Measurements from ENCODE around the gene RNF208.
A peak's percentile ranks its signal among the peaks of the same experiment; 100 is the strongest.

The RNF208 gene

GRCh38 chr9:137189297-137190295 is 32.4 kb downstream of the RNF208 start:
- no peak for DNase-seq

DNA sequence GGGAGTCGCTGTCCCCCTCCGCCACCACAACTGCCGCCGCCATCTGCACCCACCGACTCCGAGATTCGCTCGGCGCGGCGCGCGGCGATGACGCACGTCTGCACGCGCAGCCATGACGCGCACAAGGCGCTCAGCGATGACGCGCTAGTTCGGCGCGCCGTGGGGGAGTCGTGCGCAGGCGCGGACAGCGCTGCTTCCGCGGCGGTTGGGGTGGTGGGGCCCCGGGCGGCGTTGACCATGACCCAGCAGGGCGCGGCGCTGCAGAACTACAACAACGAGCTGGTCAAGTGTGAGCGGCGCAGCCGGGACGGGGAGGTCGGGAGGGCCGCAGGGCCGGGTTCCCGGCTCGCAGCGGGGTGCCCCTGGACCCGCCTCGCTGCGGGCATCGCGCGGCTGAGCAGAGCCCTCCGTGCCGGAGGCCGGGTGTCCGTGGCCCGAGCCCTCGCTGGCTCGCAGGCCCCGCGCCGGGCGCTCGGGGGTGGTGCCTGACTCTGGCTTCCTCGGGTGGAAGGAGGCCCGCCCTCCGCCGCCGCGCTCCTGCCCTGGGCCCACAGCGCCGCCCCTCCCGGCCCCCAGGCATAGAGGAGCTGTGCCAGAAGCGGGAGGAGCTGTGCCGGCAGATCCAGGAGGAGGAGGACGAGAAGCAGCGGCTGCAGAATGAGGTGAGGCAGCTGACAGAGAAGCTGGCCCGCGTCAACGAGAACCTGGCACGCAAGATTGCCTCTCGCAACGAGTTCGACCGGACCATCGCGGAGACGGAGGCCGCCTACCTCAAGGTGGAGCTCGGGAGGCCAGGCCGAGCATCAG is 33.3 kb downstream of the RNF208 start, which contains the start of the genes ANAPC2 and SSNA1:
Gene ANAPC2, minus strand, starts transcription at position 71 of the 807 bp plus-strand sequence. Its CDS starts 28 bp downstream, at position 43.
Gene SSNA1, plus strand, starts transcription at position 187 of the 807 bp plus-strand sequence. Its CDS starts 51 bp downstream, at position 238.
- peak; percentile 92 for DNase-seq

DNA sequence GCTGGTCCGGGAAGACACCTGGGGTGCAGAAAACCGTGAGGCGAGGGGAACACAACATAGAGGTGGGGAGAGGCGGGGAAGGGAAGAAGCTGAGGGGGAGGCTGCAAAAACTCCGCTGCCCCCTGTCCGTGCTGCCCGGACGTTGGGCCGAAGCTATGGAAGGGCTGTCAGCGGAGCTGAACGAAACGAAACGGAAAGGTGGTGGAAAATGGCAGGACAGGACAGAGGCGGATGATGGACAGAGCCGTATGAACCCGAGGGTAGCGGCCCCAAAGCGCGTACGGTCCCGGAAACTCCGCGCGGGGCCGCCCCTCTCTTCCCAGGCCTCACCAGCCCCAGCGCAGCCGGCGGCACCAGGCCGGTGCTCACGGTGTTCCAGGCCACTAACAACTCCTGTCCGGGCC is 34.0 kb downstream of the RNF208 start:
- peak; percentile 7 for DNase-seq

GRCh38 chr9:137187386-137187785 is 34.7 kb downstream of the RNF208 start:
- no peak for DNase-seq

- DNase-seq = no peak
These were observed 35.7 kb downstream of the RNF208 start for GRCh38 chr9:137186385-137186784.

DNA sequence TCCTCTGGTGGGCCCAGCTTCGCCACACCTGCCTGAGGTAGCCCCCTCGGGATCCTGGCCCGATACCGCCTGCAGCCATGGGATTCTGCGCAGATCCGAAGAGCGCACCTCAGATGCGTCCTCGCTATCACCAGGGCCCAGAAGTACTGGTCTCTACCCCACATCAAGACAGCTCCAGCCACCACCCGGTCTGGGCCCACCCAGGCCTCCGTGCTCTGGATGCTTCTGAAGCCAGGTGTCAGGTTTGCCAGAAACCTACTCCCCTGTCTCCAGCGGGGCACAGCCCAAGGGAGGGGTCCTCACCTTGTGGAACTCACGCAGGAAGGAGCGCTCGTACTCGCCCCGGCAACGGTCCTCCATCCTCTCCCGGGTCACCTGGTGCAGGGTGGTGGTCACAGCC is 36.1 kb downstream of the RNF208 start:
- DNase-seq = no peak

GRCh38 chr9:137184881-137185660 is 37.0 kb downstream of the RNF208 start:
- DNase-seq = no peak

- no peak for DNase-seq
These were observed 38.0 kb downstream of the RNF208 start for GRCh38 chr9:137183980-137184595.

GRCh38 chr9:137182836-137183235 is 39.2 kb downstream of the RNF208 start:
- DNase-seq = no peak

- no peak for DNase-seq
These were observed 40.4 kb downstream of the RNF208 start for GRCh38 chr9:137181680-137182079.

GRCh38 chr9:137180491-137180890 is 41.5 kb downstream of the RNF208 start:
- no peak for DNase-seq

GRCh38 chr9:137179761-137180160 is 42.3 kb downstream of the RNF208 start:
- no peak for DNase-seq

DNA sequence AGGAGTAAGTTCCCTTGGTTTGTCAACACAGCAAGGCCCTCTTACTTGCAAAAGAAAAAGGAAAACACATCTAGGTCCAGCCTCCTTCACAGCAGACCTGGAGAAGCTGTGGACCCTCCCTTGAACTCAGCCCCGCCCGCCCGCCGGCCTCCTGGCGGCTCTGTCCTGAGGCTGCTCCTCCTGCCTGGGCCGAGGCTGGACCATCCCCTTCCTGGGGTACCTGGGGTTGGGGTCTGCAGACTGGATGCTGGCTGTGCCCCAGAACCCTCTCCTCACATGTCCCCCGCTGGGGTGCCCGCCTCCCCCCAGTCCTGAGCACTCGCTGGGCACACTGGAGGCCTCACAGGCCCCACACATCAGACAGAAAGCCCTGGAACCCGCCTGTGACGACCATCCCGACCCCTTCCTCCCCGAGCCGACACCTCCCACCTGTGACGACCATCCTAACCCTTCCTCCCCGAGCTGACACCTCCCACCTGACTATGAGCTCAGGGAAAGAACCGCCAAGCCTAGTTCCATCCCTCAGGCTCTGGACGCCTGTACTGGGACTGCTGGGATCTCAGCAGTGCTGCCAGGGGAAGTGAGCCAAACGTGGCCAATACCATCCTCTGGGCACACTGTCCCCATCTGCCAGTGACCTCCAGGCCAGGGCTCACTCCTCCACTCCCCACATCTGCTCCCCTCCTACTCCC is 43.0 kb downstream of the RNF208 start:
- DNase-seq = no peak

DNA sequence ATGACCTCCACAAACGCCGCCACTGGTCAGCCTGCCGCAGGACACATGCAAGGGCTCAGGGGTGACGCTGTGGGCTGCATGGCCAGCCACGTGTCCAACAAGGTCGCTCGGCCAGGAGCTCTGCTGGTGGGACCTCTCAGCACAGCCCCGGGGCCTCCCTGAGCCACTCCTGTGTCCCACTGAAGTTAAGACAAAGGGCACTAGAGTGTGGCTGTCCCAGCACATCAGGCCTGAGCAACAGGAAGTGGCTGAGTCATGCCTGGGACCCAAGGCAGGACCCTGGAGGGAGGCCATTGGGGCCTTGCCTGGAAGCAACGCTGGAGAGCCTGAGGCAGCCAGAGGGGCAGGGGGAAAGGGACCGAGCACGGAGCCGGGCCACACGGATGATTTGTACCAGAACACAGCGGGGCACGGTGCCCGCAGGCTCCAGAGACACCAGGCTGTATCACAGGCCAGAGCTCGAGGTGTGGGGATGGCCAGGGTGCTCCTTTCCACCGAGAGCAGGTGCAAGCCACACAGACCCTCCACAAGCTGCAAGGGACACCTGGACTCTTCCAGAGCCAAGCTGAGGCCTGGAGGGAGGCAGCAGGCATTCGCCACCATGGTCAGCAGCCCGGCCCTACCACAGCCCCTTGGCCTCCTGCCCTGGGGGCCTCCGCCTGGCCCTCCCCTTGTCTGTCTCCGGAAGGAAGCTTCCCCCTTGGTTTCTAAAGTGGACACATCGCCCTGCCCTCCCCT is 43.7 kb downstream of the RNF208 start:
- no peak for DNase-seq

GRCh38 chr9:137176302-137177182 is 45.5 kb downstream of the RNF208 start:
- peak; percentile 23 for DNase-seq

- no peak for DNase-seq
These were observed 46.6 kb downstream of the RNF208 start for GRCh38 chr9:137175345-137175961.

DNA sequence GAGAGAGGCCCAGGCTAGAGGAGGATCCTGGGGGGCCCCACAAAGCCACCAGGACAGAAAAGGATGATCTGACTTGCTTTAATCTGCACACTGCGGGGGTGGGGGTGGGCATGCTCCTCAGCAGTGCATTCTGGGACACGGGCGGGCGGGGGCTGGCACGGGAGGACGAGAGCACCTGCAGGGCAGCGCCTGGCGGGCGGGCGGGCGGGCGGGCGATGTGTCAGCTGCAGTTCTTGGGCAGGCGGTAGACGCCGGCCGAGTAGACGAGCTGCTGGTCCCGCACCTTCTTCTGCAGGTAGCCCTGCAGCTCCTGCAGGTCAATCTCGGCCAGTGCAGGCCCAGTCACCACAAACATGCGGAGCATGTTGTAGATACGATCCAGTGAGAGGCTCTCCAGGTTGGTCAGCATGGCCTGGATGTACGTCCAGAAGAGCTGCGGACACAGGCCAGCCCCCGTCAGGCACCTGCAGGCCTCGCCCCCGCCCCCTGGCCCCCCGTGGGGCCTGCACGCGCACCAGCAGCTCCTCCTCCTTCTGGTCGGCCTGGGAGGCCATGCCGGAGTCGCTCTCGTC is 47.2 kb downstream of the RNF208 start:
- no peak for DNase-seq

DNA sequence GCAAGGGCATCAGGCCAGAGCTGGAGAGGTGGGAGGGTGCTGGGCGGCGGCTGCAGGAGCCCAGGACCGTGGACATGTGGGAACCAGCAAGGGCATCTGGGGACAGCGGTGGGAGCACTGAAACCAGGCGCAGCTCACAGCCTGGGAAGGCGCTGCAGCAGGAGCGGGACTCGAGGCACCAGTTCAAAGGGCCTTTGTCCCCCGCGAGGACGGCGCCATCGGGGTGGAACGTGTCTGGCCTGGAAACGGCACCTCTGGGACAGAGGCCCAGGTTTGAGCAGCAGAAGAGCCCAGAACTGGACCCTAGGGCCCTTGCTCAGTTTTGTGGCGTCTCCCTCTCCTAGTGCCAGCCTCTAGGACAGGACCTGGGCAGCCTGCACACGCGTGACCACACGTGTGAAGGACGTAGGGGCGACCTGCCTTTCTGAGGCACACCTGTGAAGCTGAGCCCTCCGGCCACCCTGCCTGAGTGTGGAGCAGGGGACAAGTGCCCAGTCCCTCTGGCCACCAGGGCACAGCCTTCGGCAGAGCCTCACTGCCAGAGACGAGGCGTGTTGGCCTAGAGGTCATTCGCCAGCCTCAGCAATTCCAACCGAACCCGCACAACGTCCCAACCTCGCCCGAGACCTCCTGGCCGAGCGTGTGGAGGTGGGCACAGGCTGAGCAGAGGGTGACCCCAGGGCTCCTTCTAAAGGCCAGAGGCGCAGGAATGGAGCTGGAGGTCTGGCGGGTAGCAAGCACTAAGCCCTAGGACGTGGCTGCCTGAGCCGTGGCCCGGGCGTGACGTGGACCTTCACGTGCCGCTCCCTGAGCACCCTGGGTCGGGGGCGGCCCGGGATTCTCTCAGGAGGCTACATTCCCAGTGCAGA is 48.0 kb downstream of the RNF208 start:
- DNase-seq = no peak
